SK-N-SH (cell line): Measurements from ENCODE around the gene MAN1A1. TPM values are rescaled to one million over a fixed set of nuclear protein-coding genes. Genes with fewer than 3 reads are reported as not detected.

ENCODE experiments used
- CTCF ChIA-PET: fragments of 300-600, 350-600 bp; formaldehyde crosslinking; extraction: SDS; loops from one replicate; lab custom pipeline; 2021; lab: Yijun Ruan, JAX
- POLR2A ChIA-PET: fragments of 350-600 bp; sonication (Branson Sonifier 250); formaldehyde crosslinking; extraction: SDS; loops from one replicate; lab custom pipeline; 2020; ENCODE audit warnings: antibody characterized with exemption, inconsistent platforms; lab: Yijun Ruan, JAX
- DNase-seq: peaks from one replicate; pipeline ENCODE4 v3.0.0; 2012
- H2AFZ ChIP-seq: fragments of 200-600 bp; sonication (generic); 2 replicates; pipeline ENCODE4 v1.8.1; 2016; ENCODE audit warnings: antibody characterized with exemption, mild to moderate bottlenecking, low read depth
- H3F3A ChIP-seq: fragments of 200-600 bp; sonication (generic); replicated peaks from 2 replicates; pipeline ENCODE3; 2016; ENCODE audit warnings: antibody characterized with exemption, mild to moderate bottlenecking; ENCODE audit not compliant: insufficient read depth
- H3K27ac ChIP-seq, 2 experiments: fragments of 200-500 bp in 1 of 2; fragments of 200-600 bp in 1 of 2; sonication (Bioruptor generic) in 1 of 2; sonication (generic), shearing (Covaris generic) in 1 of 2; 2 replicates each; pipeline versions ENCODE4 v1.5.1 to v1.6.1; 2014 to 2016; ENCODE audit warnings: low read depth in 2 of 2, inconsistent platforms in 1 of 2, low read length in 1 of 2, mild to moderate bottlenecking in 1 of 2, mixed read lengths in 1 of 2
- H3K27me3 ChIP-seq: fragments of 200-600 bp; sonication (generic), shearing (Covaris generic); 2 replicates; pipeline ENCODE4 v1.6.1; 2016; ENCODE audit warnings: mixed run types; ENCODE audit not compliant: insufficient read depth
- H3K36me3 ChIP-seq, 2 experiments: fragments of 200-500 bp in 1 of 2; fragments of 200-600 bp in 1 of 2; sonication (Bioruptor generic) in 1 of 2; sonication (generic) in 1 of 2; replicated peaks in 1 of 2; 2 replicates each; pipeline versions ENCODE3 to v1.5.1; 2014 to 2016; ENCODE audit warnings: low read length in 1 of 2, mild to moderate bottlenecking in 1 of 2; ENCODE audit not compliant: insufficient read depth in 2 of 2, control insufficient read depth in 1 of 2
- H3K4me1 ChIP-seq, 2 experiments: fragments of 200-500 bp in 1 of 2; fragments of 200-600 bp in 1 of 2; sonication (Bioruptor generic) in 1 of 2; sonication (generic), shearing (Covaris generic) in 1 of 2; 2 replicates each; pipeline versions ENCODE4 v1.5.1 to v1.6.1; 2014 to 2016; ENCODE audit warnings: low read depth in 1 of 2, low read length in 1 of 2, mixed run types in 1 of 2; ENCODE audit not compliant: insufficient read depth in 2 of 2, control insufficient read depth in 1 of 2
- H3K4me2 ChIP-seq: fragments of 200-600 bp; sonication (generic), shearing (Covaris generic); 2 replicates; pipeline ENCODE4 v1.6.1; 2017; ENCODE audit warnings: mixed run types
- H3K4me3 ChIP-seq, 2 experiments: fragments of 200-500 bp in 1 of 2; fragments of 200-600 bp in 1 of 2; sonication (Bioruptor generic) in 1 of 2; sonication (generic), shearing (Covaris generic) in 1 of 2; 2 replicates each; pipeline versions ENCODE4 v1.5.1 to v1.8.1; 2014 to 2016; ENCODE audit warnings: low read depth in 2 of 2, inconsistent platforms in 1 of 2, low read length in 1 of 2, mild to moderate bottlenecking in 1 of 2, mixed read lengths in 1 of 2, moderate library complexity in 1 of 2
- H3K79me2 ChIP-seq: fragments of 200-600 bp; sonication (generic); 2 replicates; pipeline ENCODE4 v1.8.1; 2017; ENCODE audit warnings: mild to moderate bottlenecking; ENCODE audit not compliant: insufficient read depth
- H3K9ac ChIP-seq: fragments of 200-600 bp; sonication (generic); 2 replicates; pipeline ENCODE4 v1.6.1; 2017; ENCODE audit warnings: mixed run types
- H3K9me2 ChIP-seq: fragments of 200-600 bp; sonication (generic); 2 replicates; pipeline ENCODE4 v1.6.1; 2017; ENCODE audit warnings: mixed run types
- H3K9me3 ChIP-seq: fragments of 200-600 bp; sonication (generic); 2 replicates; pipeline ENCODE4 v1.6.1; 2017; ENCODE audit warnings: mixed run types, mild to moderate bottlenecking, moderate library complexity
- H4K20me1 ChIP-seq: fragments of 200-600 bp; sonication (generic); 2 replicates; pipeline ENCODE4 v1.6.1; 2017; ENCODE audit warnings: mild to moderate bottlenecking, mixed run types; ENCODE audit not compliant: insufficient read depth
- CHD2 ChIP-seq: fragments of 150-350 bp; IDR thresholded peaks from 2 replicates; pipeline ENCODE4 v1.6.1; 2018; ENCODE audit warnings: low read length; ENCODE audit not compliant: partially characterized antibody
- EP300 ChIP-seq, 2 experiments: IDR thresholded peaks; 2 replicates each; pipeline versions ENCODE4 v1.4.0 to v1.6.1; 2012; ENCODE audit warnings: borderline replicate concordance in 1 of 2, low read depth in 1 of 2, low read length in 1 of 2
- FOSL2 ChIP-seq: IDR thresholded peaks from 2 replicates; pipeline ENCODE4 v1.4.0; 2012; ENCODE audit warnings: low read depth, mild to moderate bottlenecking, moderate library complexity, borderline replicate concordance
- FOXJ3 ChIP-seq: sonication (generic); formaldehyde crosslinking; IDR thresholded peaks from 2 replicates; pipeline ENCODE4 v1.5.1; 2020; ENCODE audit warnings: mild to moderate bottlenecking, missing genetic modification reagents
- GATA2 ChIP-seq: sonication (generic); formaldehyde crosslinking; IDR thresholded peaks from 2 replicates; pipeline ENCODE4 v1.5.0; 2020; ENCODE audit warnings: mild to moderate bottlenecking, missing genetic modification reagents
- PBX3 ChIP-seq: IDR thresholded peaks from 2 replicates; pipeline ENCODE4; 2012
- POLR2AphosphoS5 ChIP-seq: IDR thresholded peaks from 2 replicates; pipeline ENCODE4 v1.6.1; 2012; ENCODE audit warnings: low read depth, low read length
- RAD21 ChIP-seq: IDR thresholded peaks from 2 replicates; pipeline ENCODE4 v1.6.1; 2012; ENCODE audit warnings: mild to moderate bottlenecking, low read length
- RCOR1 ChIP-seq: fragments of 150-350 bp; IDR thresholded peaks from 2 replicates; pipeline ENCODE4 v1.6.1; 2017; ENCODE audit warnings: antibody characterized with exemption, low read length
- RFX5 ChIP-seq: IDR thresholded peaks from 2 replicates; pipeline ENCODE4 v1.6.1; 2012; ENCODE audit warnings: mild to moderate bottlenecking, improper control_type of control experiment, low read length
- TAF1 ChIP-seq: IDR thresholded peaks from 2 replicates; pipeline ENCODE4 v1.6.1; 2012; ENCODE audit warnings: low read depth, mild to moderate bottlenecking, low read length, moderate library complexity, borderline replicate concordance
- TCF12 ChIP-seq: IDR thresholded peaks from 2 replicates; pipeline ENCODE4 v1.4.0; 2012
- USF2 ChIP-seq: fragments of 150-350 bp; IDR thresholded peaks from 2 replicates; pipeline ENCODE4 v1.6.1; 2017; ENCODE audit warnings: antibody characterized with exemption, low read length, low read depth, borderline replicate concordance
- ZBTB33 ChIP-seq: IDR thresholded peaks from 2 replicates; pipeline ENCODE4 v1.4.0; 2012; ENCODE audit warnings: low read depth, borderline replicate concordance
- WGBS: methylation state at CpG from one replicate; pipeline ENCODE4 v1.1.6; 2017; ENCODE audit warnings: low lambda C conversion rate; 5-methylcytosine and 5-hydroxymethylcytosine counted together
- polyA plus RNA-seq, 3 experiments: library from polyadenylated mRNA; depleted of rRNA; stranded (reverse); fragments of >200 nt; gene quantifications; 2 replicates each; pipeline ENCODE4 v1.2.3, GENCODE V29; 2012

The MAN1A1 gene
- polyA plus RNA-seq, 1 of the 3 experiments (the other 2 are of a cell fraction), result 28.0 TPM

GRCh38 chr6:119197271-119197670 is 152.3 kb downstream of the MAN1A1 start:
- no peak overlapping the region for H3K4me2 ChIP-seq
- H3K9ac ChIP-seq, result no peak overlapping the region
- DNase-seq, result no peak
- CTCF ChIA-PET, result interaction anchor here (0.6 to 1.6 kb wide), 5 partner anchors 9 to 293 kb away, joined by 3 to 4 read pairs (median 3); no protein-coding TSS in a partner anchor
- no peak overlapping the region for H3K4me3 ChIP-seq
- H4K20me1 ChIP-seq, result no peaks in the 10 kb centered on the region
- H3K27me3 ChIP-seq, result no peaks in the 10 kb centered on the region
- H3K9me3 ChIP-seq, result no peaks in the 10 kb centered on the region
- POLR2A ChIA-PET, result no interaction called here
- no peaks in the 10 kb centered on the region for H3K79me2 ChIP-seq
- 79% methylated on average over 5 of the region's 5 CpGs for WGBS
- no peak for TF ChIP-seq CHD2
- peak; percentile 13; the same call in 1 of the 2 replicates for TF ChIP-seq FOSL2
- TF ChIP-seq, all 33 proteins: peak for 1
- no peaks in the 10 kb centered on the region for H3K9me2 ChIP-seq
- no peak overlapping the region for H2AFZ ChIP-seq
- peaks cover 0 to 28% of the 10 kb centered on the region in 2 experiments; a peak in 2 of 4 replicates for H3K4me1 ChIP-seq
- peak overlapping the region in 1 of 2 experiments; percentile 98; a peak in 2 of 4 replicates for H3K27ac ChIP-seq
- no peaks in the 10 kb centered on the region for H3F3A ChIP-seq
- peaks cover 18 to 41% of the 10 kb centered on the region in 2 experiments for H3K36me3 ChIP-seq

- POLR2A ChIA-PET, result no interaction called here
Observed at GRCh38 chr6:119196715-119197114, 152.8 kb downstream of the MAN1A1 start.

More at GRCh38 chr6:119196715-119197114, 152.8 kb downstream of the MAN1A1 start:
- WGBS, result 61% methylated on average over 4 of the region's 4 CpGs
- Histone ChIP-seq H2AFZ (no peak overlapping the region), H3K27ac (peak overlapping the region in 1 of 2 experiments; percentile 98; a peak in 2 of 4 replicates), H3F3A (no peaks in the 10 kb centered on the region), H3K36me3 (peaks cover 21 to 39% of the 10 kb centered on the region in 2 experiments), H3K9me3 (no peaks in the 10 kb centered on the region), H3K4me1 (peaks cover 0 to 28% of the 10 kb centered on the region in 2 experiments; a peak in 2 of 4 replicates), H3K9ac (no peak overlapping the region), H3K9me2 (no peaks in the 10 kb centered on the region), H3K4me3 (no peak overlapping the region), H3K79me2 (no peaks in the 10 kb centered on the region), H3K27me3 (no peaks in the 10 kb centered on the region), H3K4me2 (no peak overlapping the region), H4K20me1 (no peaks in the 10 kb centered on the region)
- CTCF ChIA-PET, result interaction anchor here (1.1 to 1.7 kb wide), 3 partner anchors 9 to 154 kb away, joined by 3 to 4 read pairs (median 3); no protein-coding TSS in a partner anchor
- TF ChIP-seq POLR2AphosphoS5 (peak; percentile 30; the same call in 1 of the 2 replicates), FOXJ3 (CRISPR knock-in tag) (peak; percentile 80), RCOR1 (peak; percentile 74), EP300 (IDR thresholded peaks at IDR 0.05; ENCODE audit: borderline replicate concordance in 1 of 2, low read depth in 1 of 2, low read length in 1 of 2) (peak in 1 of 2 experiments; percentile 94; a peak in 2 of 4 replicates), TCF12 (peak; percentile 64), RFX5 (no peak), CHD2 (peak; percentile 66), RAD21 (peak; percentile 26), GATA2 (CRISPR knock-in tag) (peak; percentile 89), TAF1 (no peak), ZBTB33 (no peak), PBX3 (peak; percentile 35; the same call in 1 of the 2 replicates), USF2 (no peak)
- peak; percentile 51 for DNase-seq
